Epithelial cell of prostate (primary cell): ENCODE data around the gene TYK2.
"Not testable (repeated sequence)": the region's sequence is repeated elsewhere in the genome, so short reads cannot be mapped to it uniquely, and the experiment has no call there.

ENCODE experiments used
- DNase-seq: peaks from one replicate; pipeline ENCODE4 v3.0.0-alpha.2; 2011; ENCODE audit warnings: low read depth, low spot score
- H3K27ac ChIP-seq: fragments of 450-650 bp; 2 replicates; pipeline ENCODE4 v1.5.1; 2017; ENCODE audit warnings: mild to moderate bottlenecking

The TYK2 gene

GRCh38 chr19:10336725-10337124, 43.6 kb downstream of the TYK2 start:
- not testable (repeated sequence) for DNase-seq, H3K27ac ChIP-seq

- DNase-seq, result no peak
- no peak overlapping the region for H3K27ac ChIP-seq
Observed at GRCh38 chr19:10335352-10335985, 44.9 kb downstream of the TYK2 start.

GRCh38 chr19:10334588-10335351, 45.6 kb downstream of the TYK2 start:
- DNase-seq, result peak; percentile 46
- H3K27ac ChIP-seq, result peak overlapping the region; percentile 67

- H3K27ac ChIP-seq, result peak overlapping the region; percentile 67
- DNase-seq, result peak; percentile 3
Observed at GRCh38 chr19:10333758-10334587, 46.4 kb downstream of the TYK2 start.

DNA sequence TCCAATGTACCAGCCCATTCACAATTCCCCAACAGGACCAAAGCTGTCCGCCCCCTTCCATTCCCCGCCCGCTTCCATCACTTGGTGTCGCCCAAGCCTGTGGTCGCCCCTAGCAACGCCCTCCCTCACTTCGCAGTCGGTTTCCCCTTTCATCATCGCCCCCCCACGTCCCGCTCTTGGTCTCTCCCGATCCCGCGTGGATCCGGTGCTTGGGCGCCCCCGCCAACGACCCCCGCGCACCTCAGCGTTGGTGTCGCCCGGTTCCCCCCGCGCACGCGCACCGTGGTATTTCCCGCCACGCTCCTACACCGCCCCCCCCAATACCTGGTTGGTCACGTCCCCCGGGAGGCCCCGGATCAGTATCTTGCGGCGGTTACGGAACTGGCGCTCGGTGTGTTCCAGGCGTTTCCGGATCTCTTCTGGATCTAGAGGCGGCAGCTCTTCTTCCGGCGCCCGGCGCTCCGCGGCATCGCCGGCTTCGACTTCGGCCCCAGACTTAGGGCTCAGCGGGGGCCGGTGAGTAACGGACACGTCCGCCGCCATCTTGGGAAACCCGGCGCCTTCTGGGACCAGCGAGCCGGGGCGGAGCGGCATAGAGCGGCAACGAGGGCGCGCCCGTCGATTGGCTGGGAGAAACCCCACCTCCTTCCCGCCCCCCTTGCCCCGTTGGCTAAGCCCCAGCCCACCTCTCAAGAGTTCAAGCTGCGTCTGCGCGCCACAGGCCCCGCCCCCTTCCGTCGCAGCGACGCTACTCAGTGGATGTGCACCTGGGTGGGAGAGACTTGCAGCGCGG, 47.2 kb downstream of the TYK2 start, which contains the start of gene RAVER1:
Gene RAVER1, minus strand, starts transcription at position 565 of the 793 bp plus-strand sequence. Its CDS starts 22 bp downstream, at position 543.
- peak; percentile 86 for DNase-seq

GRCh38 chr19:10332158-10332964, 48.0 kb downstream of the TYK2 start:
- DNase-seq, result no peak
- peak overlapping the region; percentile 67 for H3K27ac ChIP-seq

More for the DNA sequence above, 47.2 kb downstream of the TYK2 start, which contains the start of gene RAVER1:
- H3K27ac ChIP-seq, result peak within 1 kb of the TSS; percentile 67

DNA sequence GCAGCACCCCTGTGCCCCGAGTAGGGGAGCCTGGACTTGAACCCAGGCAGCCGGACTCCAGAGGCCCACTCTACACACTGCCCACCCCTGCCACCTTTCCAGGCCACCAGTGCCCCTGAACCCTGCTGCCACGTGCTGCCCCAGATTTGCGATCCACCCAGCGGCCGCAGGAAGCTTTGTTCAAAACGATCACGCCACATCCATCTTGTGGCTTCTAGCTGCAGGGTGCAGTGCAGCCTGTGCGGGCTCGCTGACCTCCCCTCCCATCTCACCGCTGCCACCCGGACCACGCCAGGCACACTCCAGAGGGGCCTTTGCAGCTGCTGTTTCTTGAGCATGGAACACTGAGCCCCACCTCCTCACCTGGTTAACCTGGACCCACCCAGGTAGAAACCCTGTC, 50.8 kb downstream of the TYK2 start:
- H3K27ac ChIP-seq, result no peak overlapping the region
- DNase-seq, result no peak

GRCh38 chr19:10328558-10329429, 51.6 kb downstream of the TYK2 start:
- no peak for DNase-seq
- no peak overlapping the region for H3K27ac ChIP-seq

DNA sequence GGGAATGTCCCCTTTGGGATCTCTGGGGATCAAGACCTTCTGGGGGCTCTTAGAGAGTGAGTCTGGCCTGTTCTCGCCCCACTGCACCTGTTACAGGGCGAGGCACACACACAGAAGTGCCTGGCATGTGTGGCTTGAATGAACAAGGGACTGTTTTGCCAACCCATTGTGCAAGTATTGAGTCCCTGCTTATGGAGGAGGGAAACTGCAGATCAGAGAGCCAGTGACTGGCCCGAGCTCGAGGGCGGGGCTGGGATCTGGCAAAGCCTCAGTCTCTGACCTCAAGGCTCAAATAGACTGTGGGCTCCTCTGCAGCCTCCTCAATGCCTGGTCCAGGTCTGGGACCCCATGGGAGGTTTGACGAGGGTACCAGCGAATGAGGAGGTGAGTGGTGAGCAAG, 52.6 kb downstream of the TYK2 start:
- H3K27ac ChIP-seq, result no peak overlapping the region
- DNase-seq, result no peak

GRCh38 chr19:10325732-10326131, 54.6 kb downstream of the TYK2 start:
- H3K27ac ChIP-seq, result no peak overlapping the region

GRCh38 chr19:10321874-10322835, 58.2 kb downstream of the TYK2 start:
- no peak for DNase-seq
- no peak overlapping the region for H3K27ac ChIP-seq

More at GRCh38 chr19:10325732-10326131, 54.6 kb downstream of the TYK2 start:
- DNase-seq, result no peak

GRCh38 chr19:10321417-10321797, 59.0 kb downstream of the TYK2 start:
- DNase-seq, result no peak
- H3K27ac ChIP-seq, result no peak overlapping the region

GRCh38 chr19:10320602-10321416, 59.6 kb downstream of the TYK2 start:
- no peak overlapping the region for H3K27ac ChIP-seq
- DNase-seq, result no peak

DNA sequence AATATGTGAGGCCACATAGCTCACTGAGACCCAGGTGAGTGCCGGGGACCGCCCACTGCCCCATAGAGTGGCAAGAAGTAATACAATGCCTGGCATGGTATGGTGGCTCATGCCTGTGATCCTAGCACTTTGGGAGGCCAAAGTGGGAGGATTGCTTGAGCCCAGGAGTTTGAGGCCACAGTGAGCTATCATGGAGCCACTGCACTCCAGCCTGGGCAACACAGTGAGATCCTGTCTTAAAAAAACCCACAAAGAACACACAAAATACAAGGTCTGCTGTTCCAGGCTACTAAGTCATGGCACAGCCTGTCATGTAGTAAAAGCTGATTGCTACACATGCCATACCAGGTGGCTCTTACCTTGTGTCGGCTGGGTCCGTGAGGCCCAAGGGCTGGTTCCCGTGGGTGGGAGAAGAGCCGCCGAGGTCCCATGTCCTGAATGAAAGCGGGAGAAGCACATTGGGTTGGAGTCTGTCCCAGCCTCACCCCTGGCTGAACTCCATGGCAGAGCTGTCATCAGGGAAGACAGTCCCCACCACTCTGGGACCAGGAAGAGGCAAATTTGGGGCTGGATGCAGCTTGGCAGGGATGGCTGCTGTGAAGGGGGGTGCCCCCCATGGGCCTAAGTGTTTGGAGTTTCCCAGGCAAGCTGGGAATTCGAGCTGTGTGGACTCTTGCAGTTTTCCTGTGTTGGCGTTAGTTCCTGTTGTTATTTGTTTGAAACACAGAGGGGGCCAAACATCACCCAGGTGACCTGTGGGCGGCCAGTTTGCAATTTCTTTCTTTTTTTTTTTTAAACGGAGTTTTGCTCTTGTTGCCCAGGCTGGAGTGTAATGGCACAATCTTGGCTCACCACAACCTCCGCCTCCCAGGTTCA, 61.3 kb downstream of the TYK2 start:
- no peak for DNase-seq
- H3K27ac ChIP-seq, result no peak overlapping the region

GRCh38 chr19:10317857-10318462, 62.4 kb downstream of the TYK2 start:
- H3K27ac ChIP-seq, result no peak overlapping the region
- DNase-seq, result no peak
